WTC11 (cell line): ENCODE data around the gene VEZT. TPM values are rescaled to one million over a fixed set of nuclear protein-coding genes. Genes with fewer than 3 reads are reported as not detected.

Experiments
- ATAC-seq: fragments of 200-7000 bp; cut with Tn5 transposase; 2 replicates; pipeline ENCODE4 v1.10.0; 2021; ENCODE audit warnings: mild to moderate bottlenecking, moderate library complexity
- CTCF ChIA-PET: fragments of 300-600 bp; sonication (Branson Sonifier 250); formaldehyde crosslinking; loops from one replicate; lab custom pipeline; 2021; ENCODE audit warnings: antibody characterized with exemption; lab: Charles Lee
- POLR2A ChIA-PET: fragments of 350-600 bp; sonication (Branson Sonifier 250); formaldehyde crosslinking; loops from one replicate; lab custom pipeline; 2021; ENCODE audit warnings: antibody characterized with exemption; lab: Charles Lee
- DNase-seq: peaks from one replicate; pipeline ENCODE4 v3.0.0; 2021; ENCODE audit warnings: low spot score
- H3K27ac Mint-ChIP-seq: 2 replicates; pipeline ENCODE4 v1.8.0; 2021; ENCODE audit warnings: mixed read lengths
- H3K27me3 Mint-ChIP-seq: 2 replicates; pipeline ENCODE4 v1.8.0; 2021; ENCODE audit warnings: low read depth, mild to moderate bottlenecking, moderate library complexity, mixed read lengths
- H3K36me3 Mint-ChIP-seq: 2 replicates; pipeline ENCODE4 v1.8.0; 2021; ENCODE audit warnings: mixed read lengths
- H3K4me1 Mint-ChIP-seq: 2 replicates; pipeline ENCODE4 v1.8.0; 2022; ENCODE audit warnings: mixed read lengths
- H3K4me3 Mint-ChIP-seq: 2 replicates; pipeline ENCODE4 v1.8.0; 2021; ENCODE audit warnings: mild to moderate bottlenecking, moderate library complexity, mixed read lengths
- H3K9me3 Mint-ChIP-seq: 2 replicates; pipeline ENCODE4 v1.8.0; 2021; ENCODE audit warnings: mixed read lengths
- AR ChIP-seq: fragments of 250-450 bp; sonication (Bioruptor Pico); IDR thresholded peaks from 2 replicates; pipeline ENCODE4 v1.9.0; 2021; ENCODE audit warnings: mild to moderate bottlenecking
- ATF6 ChIP-seq: sonication (generic); formaldehyde crosslinking; IDR thresholded peaks from 2 replicates; pipeline ENCODE4 v1.8.1; 2023; ENCODE audit warnings: mild to moderate bottlenecking, missing genetic modification reagents
- CBFB ChIP-seq: sonication (generic); formaldehyde crosslinking; IDR thresholded peaks from 2 replicates; pipeline ENCODE4 v1.8.1; 2022; ENCODE audit warnings: mild to moderate bottlenecking, low read depth, missing genetic modification reagents
- CDX4 ChIP-seq: fragments of 250-450 bp; sonication (Bioruptor Pico); IDR thresholded peaks from 2 replicates; pipeline ENCODE4 v1.9.0; 2021; ENCODE audit warnings: moderate library complexity, mild to moderate bottlenecking, inconsistent platforms, borderline replicate concordance
- E2F4 ChIP-seq: sonication (generic); formaldehyde crosslinking; IDR thresholded peaks from 2 replicates; pipeline ENCODE4 v1.8.1; 2022; ENCODE audit warnings: low read depth, mild to moderate bottlenecking, moderate library complexity, missing genetic modification reagents, borderline replicate concordance
- ELF4 ChIP-seq: sonication (generic); formaldehyde crosslinking; IDR thresholded peaks from 2 replicates; pipeline ENCODE4 v1.8.1; 2022; ENCODE audit warnings: low read depth, mild to moderate bottlenecking, moderate library complexity, missing genetic modification reagents
- ESRRA ChIP-seq: sonication (generic); formaldehyde crosslinking; IDR thresholded peaks from 2 replicates; pipeline ENCODE4 v1.8.1; 2022; ENCODE audit warnings: mild to moderate bottlenecking, missing genetic modification reagents, borderline replicate concordance
- FOXP1 ChIP-seq: sonication (generic); formaldehyde crosslinking; IDR thresholded peaks from 2 replicates; pipeline ENCODE4 v1.8.0; 2022; ENCODE audit warnings: missing genetic modification reagents, mild to moderate bottlenecking, moderate library complexity, borderline replicate concordance
- FOXP4 ChIP-seq: sonication (generic); formaldehyde crosslinking; IDR thresholded peaks from 2 replicates; pipeline ENCODE4 v1.8.0; 2022; ENCODE audit warnings: mild to moderate bottlenecking, missing genetic modification reagents
- HMGA2 ChIP-seq: fragments of 250-450 bp; sonication (Bioruptor Pico); IDR thresholded peaks from 2 replicates; pipeline ENCODE4 v1.4.0; 2021; ENCODE audit warnings: mild to moderate bottlenecking, moderate library complexity
- JAZF1 ChIP-seq: fragments of 250-450 bp; sonication (Bioruptor Pico); IDR thresholded peaks from 2 replicates; pipeline ENCODE4 v1.9.0; 2021; ENCODE audit warnings: moderate library complexity, mild to moderate bottlenecking, inconsistent platforms
- JUN ChIP-seq: sonication (generic); formaldehyde crosslinking; IDR thresholded peaks from 2 replicates; pipeline ENCODE4 v1.8.0; 2023; ENCODE audit warnings: mild to moderate bottlenecking, missing genetic modification reagents
- KAT7 ChIP-seq: sonication (generic); formaldehyde crosslinking; IDR thresholded peaks from 2 replicates; pipeline ENCODE4 v1.8.1; 2023; ENCODE audit warnings: missing genetic modification reagents, mild to moderate bottlenecking, borderline replicate concordance
- NR2C2 ChIP-seq: sonication (generic); formaldehyde crosslinking; IDR thresholded peaks from 2 replicates; pipeline ENCODE4 v1.8.0; 2022; ENCODE audit warnings: mild to moderate bottlenecking, missing genetic modification reagents
- OVOL2 ChIP-seq: fragments of 250-450 bp; sonication (Bioruptor Pico); IDR thresholded peaks from 2 replicates; pipeline ENCODE4 v1.9.0; 2021; ENCODE audit warnings: mild to moderate bottlenecking, borderline replicate concordance
- RELA ChIP-seq: sonication (generic); formaldehyde crosslinking; IDR thresholded peaks from 2 replicates; pipeline ENCODE4 v1.8.1; 2022; ENCODE audit warnings: missing genetic modification reagents, mild to moderate bottlenecking, borderline replicate concordance
- TEAD4 ChIP-seq: sonication (generic); formaldehyde crosslinking; IDR thresholded peaks from 2 replicates; pipeline ENCODE4 v1.8.0; 2022; ENCODE audit warnings: mild to moderate bottlenecking, missing genetic modification reagents
- USF1 ChIP-seq: sonication (generic); formaldehyde crosslinking; IDR thresholded peaks from 2 replicates; pipeline ENCODE4 v1.8.0; 2022; ENCODE audit warnings: mild to moderate bottlenecking, missing genetic modification reagents
- ZNF138 ChIP-seq: sonication (generic); formaldehyde crosslinking; conservative IDR thresholded peaks from 2 replicates; pipeline ENCODE4 v1.8.1; 2022; ENCODE audit warnings: mild to moderate bottlenecking, moderate library complexity, missing genetic modification reagents
- ZNF232 ChIP-seq: sonication (generic); formaldehyde crosslinking; IDR thresholded peaks from 2 replicates; pipeline ENCODE4 v1.8.0; 2022; ENCODE audit warnings: mild to moderate bottlenecking, missing genetic modification reagents
- ZNF317 ChIP-seq: sonication (generic); formaldehyde crosslinking; IDR thresholded peaks from 2 replicates; pipeline ENCODE4 v1.8.1; 2023; ENCODE audit warnings: low read depth, mild to moderate bottlenecking, moderate library complexity, missing genetic modification reagents, borderline replicate concordance
- ZNF423 ChIP-seq: fragments of 250-450 bp; sonication (Bioruptor Pico); IDR thresholded peaks from 2 replicates; pipeline ENCODE4 v2.1.2; 2022; ENCODE audit warnings: mild to moderate bottlenecking, moderate library complexity
- ZSCAN18 ChIP-seq: fragments of 250-450 bp; sonication (Bioruptor Pico); IDR thresholded peaks from 2 replicates; pipeline ENCODE4 v2.1.2; 2022; ENCODE audit warnings: mild to moderate bottlenecking, moderate library complexity
- total RNA-seq: library from RNA; stranded (reverse); gene quantifications from 3 replicates; pipeline ENCODE4 v1.2.3, GENCODE V29; 2021

VEZT gene
- total RNA-seq, 1 experiment from 2014 or later, result 54.5 TPM

- ChIA-PET POLR2A (no interaction called here), CTCF (no interaction called here)
- TF ChIP-seq ZNF138 (no peak), ZNF232 (CRISPR knock-in tag) (no peak), FOXP1 (CRISPR knock-in tag) (no peak), JUN (no peak), TEAD4 (no peak), CBFB (CRISPR knock-in tag) (no peak), ZSCAN18 (CRISPR knock-in tag) (no peak), USF1 (CRISPR knock-in tag) (no peak), HMGA2 (CRISPR knock-in tag) (no peak), FOXP4 (CRISPR knock-in tag) (no peak), E2F4 (CRISPR knock-in tag) (no peak), AR (CRISPR knock-in tag) (no peak), ESRRA (CRISPR knock-in tag) (no peak), OVOL2 (CRISPR knock-in tag) (no peak), NR2C2 (CRISPR knock-in tag) (no peak), JAZF1 (CRISPR knock-in tag) (no peak), ZNF317 (CRISPR knock-in tag) (no peak)
- Mint-ChIP-seq H3K4me3 (no peak overlapping the region), H3K27ac (0 out of 2 replicates have a peak overlapping the region, but pooled peaks have one; percentile 28), H3K4me1 (peaks cover 31% of the 10 kb centered on the region), H3K36me3 (peaks cover 26% of the 10 kb centered on the region), H3K27me3 (no peaks in the 10 kb centered on the region), H3K9me3 (no peaks in the 10 kb centered on the region)
- DNase-seq (no peak), ATAC-seq (no peak)
These were observed 40.5 kb downstream of the VEZT start for GRCh38 chr12:95258151-95258550.

- POLR2A ChIA-PET, result interaction anchor here (0.5 kb wide), 1 partner anchor 216 kb away, joined by 4 read pairs; no protein-coding TSS in a partner anchor
- TF ChIP-seq RELA (CRISPR knock-in tag), result no peak
- no peak for TF ChIP-seq ATF6
- TF ChIP-seq KAT7 (CRISPR knock-in tag), result no peak
- TF ChIP-seq FOXP4 (CRISPR knock-in tag), result no peak
- TF ChIP-seq CDX4 (CRISPR knock-in tag), result no peak
- TF ChIP-seq ZNF423 (CRISPR knock-in tag), result no peak
- TF ChIP-seq ELF4 (CRISPR knock-in tag), result no peak
These were observed 41.2 kb downstream of the VEZT start for GRCh38 chr12:95258803-95259202.

More at GRCh38 chr12:95258803-95259202, 41.2 kb downstream of the VEZT start:
- H3K27me3 Mint-ChIP-seq, result no peaks in the 10 kb centered on the region
- ATAC-seq (no peak), DNase-seq (no peak)
- no peaks in the 10 kb centered on the region for H3K9me3 Mint-ChIP-seq
- H3K27ac Mint-ChIP-seq, result no peak overlapping the region
- H3K36me3 Mint-ChIP-seq, result peaks cover 27% of the 10 kb centered on the region
- peaks cover 31% of the 10 kb centered on the region for H3K4me1 Mint-ChIP-seq
- CTCF ChIA-PET, result interaction anchor here (0.5 kb wide), 1 partner anchor 33 kb away, joined by 3 read pairs; no protein-coding TSS in a partner anchor
- no peak overlapping the region for H3K4me3 Mint-ChIP-seq
